Liver (tissue), 9 donors: ENCODE measurements around the gene ABCA13. TPM values are rescaled to one million over a fixed set of nuclear protein-coding genes. Genes with fewer than 3 reads are reported as not detected.

ENCODE experiments used
- DNase-seq: peaks from one replicate; pipeline ENCODE4 v3.0.0-alpha.2; 2017; ENCODE audit warnings: low spot score
- H3K27ac ChIP-seq, 2 donors: one replicate each; pipeline ENCODE4 v1.7.0; 2013; ENCODE audit warnings: inconsistent platforms in 2 of 2, low read length in 2 of 2, control low read depth in 1 of 2, low read depth in 1 of 2, mild to moderate bottlenecking in 1 of 2
- H3K27me3 ChIP-seq, 4 donors: one replicate each; pipeline versions ENCODE4 v1.6.1 to v1.7.0; 2013; ENCODE audit warnings: low read length in 3 of 4, inconsistent platforms in 1 of 4, mild to moderate bottlenecking in 1 of 4, moderate library complexity in 1 of 4; ENCODE audit not compliant: control insufficient read depth in 4 of 4, insufficient read depth in 4 of 4
- H3K36me3 ChIP-seq, 4 donors: one replicate each; pipeline versions ENCODE4 v1.6.1 to v1.7.0; 2013; ENCODE audit warnings: low read length in 3 of 4, mild to moderate bottlenecking in 3 of 4, low read depth in 1 of 4, moderate library complexity in 1 of 4; ENCODE audit not compliant: control insufficient read depth in 4 of 4, insufficient read depth in 3 of 4
- H3K4me1 ChIP-seq, 4 donors: one replicate each; pipeline versions ENCODE4 v1.6.1 to v1.7.0; 2013; ENCODE audit warnings: low read length in 3 of 4, mild to moderate bottlenecking in 3 of 4, moderate library complexity in 1 of 4; ENCODE audit not compliant: control insufficient read depth in 4 of 4, insufficient read depth in 4 of 4
- H3K4me3 ChIP-seq, 3 donors: one replicate each; pipeline versions ENCODE4 v1.6.1 to v1.7.0; 2013; ENCODE audit warnings: low read length in 3 of 3, control low read depth in 1 of 3, low read depth in 1 of 3, mild to moderate bottlenecking in 1 of 3
- H3K9ac ChIP-seq, 2 donors: one replicate each; pipeline ENCODE4 v1.7.0; 2013; ENCODE audit warnings: low read length in 2 of 2, mild to moderate bottlenecking in 2 of 2, moderate library complexity in 2 of 2, control low read depth in 1 of 2, low read depth in 1 of 2
- H3K9me3 ChIP-seq, 4 donors: one replicate each; pipeline versions ENCODE4 v1.6.1 to v1.7.0; 2013; ENCODE audit warnings: low read length in 3 of 4; ENCODE audit not compliant: control insufficient read depth in 4 of 4
- ATF3 ChIP-seq: IDR thresholded peaks from 2 replicates; pipeline ENCODE4 v1.6.1; 2016; ENCODE audit warnings: antibody characterized with exemption
- CTCF ChIP-seq: fragments of 150-350 bp; IDR thresholded peaks from 2 replicates; pipeline ENCODE4 v1.5.1; 2017; ENCODE audit warnings: improper control_type of control experiment, low read depth, low read length; ENCODE audit not compliant: missing input control
- EGR1 ChIP-seq, 2 donors: IDR thresholded peaks; 2 replicates each; pipeline ENCODE4 v1.6.1; 2016 to 2018; ENCODE audit warnings: antibody characterized with exemption in 2 of 2, low read depth in 2 of 2
- FOXA2 ChIP-seq: IDR thresholded peaks from 2 replicates; pipeline ENCODE4 v1.6.1; 2016; ENCODE audit warnings: antibody characterized with exemption
- GABPA ChIP-seq, 2 donors: IDR thresholded peaks in 1 of 2; conservative IDR thresholded peaks in 1 of 2; 2 replicates each; pipeline ENCODE4 v1.6.1; 2016; ENCODE audit warnings: antibody characterized with exemption in 2 of 2, mild to moderate bottlenecking in 1 of 2, moderate library complexity in 1 of 2
- JUND ChIP-seq, 2 donors: IDR thresholded peaks; 2 replicates each; pipeline ENCODE4 v1.6.1; 2016; ENCODE audit warnings: antibody characterized with exemption in 2 of 2
- NR2F2 ChIP-seq: IDR thresholded peaks from 2 replicates; pipeline ENCODE4 v1.6.1; 2016; ENCODE audit warnings: antibody characterized with exemption
- RAD21 ChIP-seq, 2 donors: IDR thresholded peaks; 2 replicates each; pipeline ENCODE4 v1.6.1; 2016; ENCODE audit warnings: antibody characterized with exemption in 2 of 2, mild to moderate bottlenecking in 2 of 2
- SP1 ChIP-seq: IDR thresholded peaks from 2 replicates; pipeline ENCODE4 v1.6.1; 2018; ENCODE audit warnings: antibody characterized with exemption, mild to moderate bottlenecking
- TAF1 ChIP-seq: conservative IDR thresholded peaks from 2 replicates; pipeline ENCODE4 v1.6.1; 2016; ENCODE audit warnings: antibody characterized with exemption, mild to moderate bottlenecking
- YY1 ChIP-seq: IDR thresholded peaks from 2 replicates; pipeline ENCODE4 v1.6.1; 2016; ENCODE audit warnings: antibody characterized with exemption, mild to moderate bottlenecking
- WGBS: extraction: QIAGEN DNeasy Blood & Tissue Kit; methylation state at CpG from one replicate; pipeline ENCODE4 v1.1.7; 2013; 5-methylcytosine and 5-hydroxymethylcytosine counted together
- polyA plus RNA-seq, 2 donors: library from polyadenylated mRNA; stranded (reverse) in 1 of 2; unstranded in 1 of 2; fragments of 200-250 nt in 1 of 2; fragments of >200 nt in 1 of 2; fragmentation: Nextera tagmentation in 1 of 2; extraction: Ambion mirVana in 1 of 2; gene quantifications; one replicate each; pipeline versions ENCODE4 v1.2.1 to v1.2.3, GENCODE V29; 2013 to 2015
- total RNA-seq, 2 donors: library from RNA; depleted of rRNA; stranded (reverse); fragments of >200 nt; gene quantifications; one replicate each; pipeline ENCODE4 v1.2.3, GENCODE V29; 2014
- TF ChIP-seq, protein P1 (sequence below): IDR thresholded peaks from 2 replicates; pipeline ENCODE4 v1.6.1; 2016; ENCODE audit warnings: antibody characterized with exemption, mild to moderate bottlenecking
- donor health status: healthy.
- donor health status: healthy.
- donor health status: healthy.
- donor health status: healthy.
- donor health status: healthy.

ABCA13 gene
- total and polyA plus RNA-seq, 4 donors, result 0.22 to 1.0 (median 0.66) TPM

DNA sequence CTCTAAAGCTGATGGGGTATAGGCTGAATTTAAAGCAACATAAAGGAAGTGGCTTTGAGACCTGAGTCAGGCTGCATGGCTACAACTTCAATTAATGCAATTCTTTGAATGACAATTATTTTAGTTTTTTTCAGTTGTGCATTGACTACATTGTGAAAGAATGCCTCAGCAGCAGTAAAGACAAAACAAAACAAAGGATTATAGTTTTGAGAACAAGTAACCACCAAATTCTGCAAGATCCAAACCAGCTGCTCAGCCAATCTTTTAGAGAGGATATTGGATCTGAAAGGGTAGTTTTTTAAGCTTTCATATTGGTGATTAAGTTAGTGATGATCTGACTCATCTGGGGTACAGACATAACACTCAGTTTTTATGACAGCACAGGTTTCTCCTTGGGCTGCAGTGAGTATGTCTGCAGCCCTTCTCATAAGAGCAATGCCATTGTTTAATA lies 40.6 kb upstream of the ABCA13 start:
- Histone ChIP-seq H3K9me3 (no peaks in the 10 kb centered on the region), H3K4me3 (no peak overlapping the region), H3K36me3 (no peaks in the 10 kb centered on the region), H3K27me3 (no peaks in the 10 kb centered on the region), H3K9ac (no peak overlapping the region), H3K27ac (no peak overlapping the region), H3K4me1 (no peaks in the 10 kb centered on the region)
- no peak for DNase-seq
- TF ChIP-seq EGR1 (IDR thresholded peaks at IDR 0.05; ENCODE audit: low read depth in 2 of 2) (no peak), TAF1 (no peak)

- DNase-seq, result no peak
- Histone ChIP-seq H3K4me1 (no peaks in the 10 kb centered on the region), H3K9ac (no peak overlapping the region), H3K9me3 (no peaks in the 10 kb centered on the region), H3K36me3 (no peaks in the 10 kb centered on the region), H3K27ac (no peak overlapping the region), H3K27me3 (no peaks in the 10 kb centered on the region), H3K4me3 (no peak overlapping the region)
- TF ChIP-seq GABPA (IDR thresholded peaks at IDR 0.05 in 1 of 2, conservative IDR thresholded peaks at IDR 0.05 in 1 of 2), result no peak
- TF ChIP-seq ATF3, result no peak
These were observed 38.5 kb upstream of the ABCA13 start for GRCh38 chr7:48132792-48133191.

DNA sequence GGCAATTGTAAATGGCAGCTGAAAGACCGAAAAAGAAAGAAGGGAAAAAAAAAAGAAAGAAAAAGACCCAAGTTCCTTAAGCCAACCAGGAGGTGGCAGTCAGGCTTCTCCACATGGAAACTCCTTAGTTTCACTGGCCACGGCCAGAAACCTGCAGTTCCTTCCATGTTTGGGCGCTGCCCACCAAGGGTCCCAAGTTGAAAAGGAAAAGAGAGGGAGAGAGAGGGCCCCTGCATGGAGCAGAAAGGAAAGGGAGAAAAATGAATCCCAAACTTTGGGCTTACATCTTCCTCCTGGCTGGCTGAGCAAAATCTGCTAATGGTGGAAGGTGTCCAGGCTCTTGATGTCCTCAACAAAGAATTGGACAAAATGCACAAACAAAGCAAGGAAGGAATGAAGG lies 31.8 kb upstream of the ABCA13 start:
- Histone ChIP-seq H3K27ac (peak overlapping the region; percentile 70 to 75), H3K4me1 (peaks cover 17 to 38% (median 31%) of the 10 kb centered on the region in 4 donors), H3K9ac (no peak overlapping the region), H3K9me3 (no peaks in the 10 kb centered on the region), H3K27me3 (no peaks in the 10 kb centered on the region), H3K36me3 (no peaks in the 10 kb centered on the region), H3K4me3 (peak overlapping the region in 1 of 3 donors; percentile 9)
- whole genome bisulfite sequencing, result 55% methylated on average over 3 of the region's 3 CpGs
- no peak for DNase-seq
- TF ChIP-seq RAD21 (IDR thresholded peaks at IDR 0.05) (peak; percentile 76 to 82), YY1 (peak; percentile 11), CTCF (peak; percentile 43), GABPA (IDR thresholded peaks at IDR 0.05 in 1 of 2, conservative IDR thresholded peaks at IDR 0.05 in 1 of 2) (no peak), FOXA2 (no peak), NR2F2 (no peak)

GRCh38 chr7:48140001-48140681 lies 31.1 kb upstream of the ABCA13 start:
- H3K4me1 ChIP-seq, result peaks cover 17 to 41% (median 34%) of the 10 kb centered on the region in 4 donors
- no peaks in the 10 kb centered on the region for H3K36me3 ChIP-seq
- H3K27ac ChIP-seq, result peak overlapping the region; percentile 70 to 75
- H3K4me3 ChIP-seq, result peak overlapping the region in 2 of 3 donors; percentile 16 to 19
- 25% methylated on average over 7 of the region's 7 CpGs for WGBS
- no peaks in the 10 kb centered on the region for H3K9me3 ChIP-seq
- no peak for DNase-seq
- H3K27me3 ChIP-seq, result no peaks in the 10 kb centered on the region
- peak overlapping the region; percentile 0 to 49 for H3K9ac ChIP-seq
- TF ChIP-seq, protein P1, sequence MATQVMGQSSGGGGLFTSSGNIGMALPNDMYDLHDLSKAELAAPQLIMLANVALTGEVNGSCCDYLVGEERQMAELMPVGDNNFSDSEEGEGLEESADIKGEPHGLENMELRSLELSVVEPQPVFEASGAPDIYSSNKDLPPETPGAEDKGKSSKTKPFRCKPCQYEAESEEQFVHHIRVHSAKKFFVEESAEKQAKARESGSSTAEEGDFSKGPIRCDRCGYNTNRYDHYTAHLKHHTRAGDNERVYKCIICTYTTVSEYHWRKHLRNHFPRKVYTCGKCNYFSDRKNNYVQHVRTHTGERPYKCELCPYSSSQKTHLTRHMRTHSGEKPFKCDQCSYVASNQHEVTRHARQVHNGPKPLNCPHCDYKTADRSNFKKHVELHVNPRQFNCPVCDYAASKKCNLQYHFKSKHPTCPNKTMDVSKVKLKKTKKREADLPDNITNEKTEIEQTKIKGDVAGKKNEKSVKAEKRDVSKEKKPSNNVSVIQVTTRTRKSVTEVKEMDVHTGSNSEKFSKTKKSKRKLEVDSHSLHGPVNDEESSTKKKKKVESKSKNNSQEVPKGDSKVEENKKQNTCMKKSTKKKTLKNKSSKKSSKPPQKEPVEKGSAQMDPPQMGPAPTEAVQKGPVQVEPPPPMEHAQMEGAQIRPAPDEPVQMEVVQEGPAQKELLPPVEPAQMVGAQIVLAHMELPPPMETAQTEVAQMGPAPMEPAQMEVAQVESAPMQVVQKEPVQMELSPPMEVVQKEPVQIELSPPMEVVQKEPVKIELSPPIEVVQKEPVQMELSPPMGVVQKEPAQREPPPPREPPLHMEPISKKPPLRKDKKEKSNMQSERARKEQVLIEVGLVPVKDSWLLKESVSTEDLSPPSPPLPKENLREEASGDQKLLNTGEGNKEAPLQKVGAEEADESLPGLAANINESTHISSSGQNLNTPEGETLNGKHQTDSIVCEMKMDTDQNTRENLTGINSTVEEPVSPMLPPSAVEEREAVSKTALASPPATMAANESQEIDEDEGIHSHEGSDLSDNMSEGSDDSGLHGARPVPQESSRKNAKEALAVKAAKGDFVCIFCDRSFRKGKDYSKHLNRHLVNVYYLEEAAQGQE, result peak; percentile 75
- TF ChIP-seq JUND (IDR thresholded peaks at IDR 0.05), result peak in 1 of 2 donors; percentile 55
- TF ChIP-seq SP1, result peak; percentile 91
- peak; percentile 8 for TF ChIP-seq CTCF
